MM.1S (cell line): ENCODE measurements around the gene ULK1.

Experiments
- DNase-seq: peaks from one replicate; pipeline ENCODE4 v3.0.0-alpha.2; 2015
- H2AFZ ChIP-seq: fragments of 300-600 bp; sonication (generic); 2 replicates; pipeline ENCODE4 v1.6.0; 2016; ENCODE audit warnings: antibody characterized with exemption, low read length
- H3F3A ChIP-seq: fragments of 300-600 bp; sonication (generic); 2 replicates; pipeline ENCODE4 v1.6.1; 2016; ENCODE audit warnings: mild to moderate bottlenecking, antibody characterized with exemption, low read length, moderate library complexity, mixed read lengths; ENCODE audit not compliant: insufficient read depth
- H3K27ac ChIP-seq: fragments of 300-600 bp; sonication (generic); 2 replicates; pipeline ENCODE4 v1.5.1; 2016; ENCODE audit warnings: mild to moderate bottlenecking, low read length
- H3K27me3 ChIP-seq: fragments of 300-600 bp; sonication (generic); replicated peaks from 2 replicates; pipeline ENCODE4 v1.6.0; 2016; ENCODE audit warnings: low read length; ENCODE audit not compliant: insufficient read depth
- H3K36me3 ChIP-seq: fragments of 300-600 bp; sonication (generic); replicated peaks from 2 replicates; pipeline ENCODE4 v1.6.1; 2016; ENCODE audit warnings: mild to moderate bottlenecking, low read length, mixed read lengths; ENCODE audit not compliant: insufficient read depth
- H3K4me1 ChIP-seq: fragments of 300-600 bp; sonication (generic); 2 replicates; pipeline ENCODE4 v1.6.1; 2016; ENCODE audit warnings: low read length, mixed read lengths
- H3K4me2 ChIP-seq: fragments of 300-600 bp; sonication (generic); 2 replicates; pipeline ENCODE4 v1.6.0; 2016; ENCODE audit warnings: low read depth, low read length
- H3K4me3 ChIP-seq: fragments of 300-600 bp; sonication (generic); 2 replicates; pipeline ENCODE4 v1.5.1; 2016; ENCODE audit warnings: low read length, mixed read lengths
- H3K79me2 ChIP-seq: fragments of 300-600 bp; sonication (generic); 2 replicates; pipeline ENCODE4 v1.6.1; 2016; ENCODE audit warnings: mixed run types, low read length, mixed read lengths
- H3K9ac ChIP-seq: fragments of 300-600 bp; sonication (generic); 2 replicates; pipeline ENCODE4 v1.6.1; 2016; ENCODE audit warnings: low read length, mixed read lengths
- H3K9me2 ChIP-seq: fragments of 300-600 bp; sonication (generic); replicated peaks from 2 replicates; pipeline ENCODE4 v1.6.1; 2016; ENCODE audit warnings: mild to moderate bottlenecking, low read length, mixed read lengths; ENCODE audit not compliant: insufficient read depth
- H3K9me3 ChIP-seq: fragments of 300-600 bp; sonication (generic); replicated peaks from 2 replicates; pipeline ENCODE4 v1.6.1; 2016; ENCODE audit warnings: mild to moderate bottlenecking, low read length, mixed read lengths; ENCODE audit not compliant: insufficient read depth
- H4K20me1 ChIP-seq: fragments of 300-600 bp; sonication (generic); 2 replicates; pipeline ENCODE4 v1.6.1; 2016; ENCODE audit warnings: mild to moderate bottlenecking, low read length, moderate library complexity, mixed read lengths; ENCODE audit not compliant: insufficient read depth
- CTCF ChIP-seq: fragments of 300-600 bp; sonication (generic); IDR thresholded peaks from 2 replicates; pipeline ENCODE4 v1.5.1; 2016; ENCODE audit warnings: antibody characterized with exemption, low read length, mixed read lengths
- EZH2 ChIP-seq: fragments of 300-600 bp; sonication (generic); optimal IDR thresholded peaks from 2 replicates; pipeline ENCODE3; 2017; ENCODE audit warnings: low read depth, mild to moderate bottlenecking, antibody characterized with exemption, low read length, mixed read lengths
- EZH2phosphoT487 ChIP-seq: fragments of 300-600 bp; sonication (generic); IDR thresholded peaks from 2 replicates; pipeline ENCODE4 v1.6.1; 2018; ENCODE audit warnings: antibody characterized with exemption, low read length

ULK1 gene

GRCh38 chr12:131944601-131945251, 50.3 kb downstream of the ULK1 start:
- Histone ChIP-seq H3K9me2 (no peaks in the 10 kb centered on the region), H2AFZ (no peak overlapping the region), H3K27me3 (no peaks in the 10 kb centered on the region), H3K4me3 (no peak overlapping the region), H3K4me2 (no peak overlapping the region), H3K9me3 (no peaks in the 10 kb centered on the region), H3K36me3 (no peaks in the 10 kb centered on the region), H3K4me1 (no peaks in the 10 kb centered on the region), H3K9ac (no peak overlapping the region), H3F3A (no peaks in the 10 kb centered on the region), H3K79me2 (no peaks in the 10 kb centered on the region), H4K20me1 (no peaks in the 10 kb centered on the region), H3K27ac (no peak overlapping the region)
- TF ChIP-seq EZH2 (no peak), EZH2phosphoT487 (no peak), CTCF (no peak)
- DNase-seq: no peak

- H3K9me2 ChIP-seq: no peaks in the 10 kb centered on the region
- H3K27ac ChIP-seq: no peak overlapping the region
- no peak for TF ChIP-seq EZH2phosphoT487
- no peak for TF ChIP-seq EZH2
- TF ChIP-seq CTCF: no peak
- H2AFZ ChIP-seq: no peak overlapping the region
- no peaks in the 10 kb centered on the region for H3F3A ChIP-seq
- H3K4me2 ChIP-seq: no peak overlapping the region
- H3K4me3 ChIP-seq: no peak overlapping the region
- H3K9me3 ChIP-seq: no peaks in the 10 kb centered on the region
- H3K9ac ChIP-seq: no peak overlapping the region
- no peaks in the 10 kb centered on the region for H4K20me1 ChIP-seq
- H3K36me3 ChIP-seq: no peaks in the 10 kb centered on the region
- DNase-seq: no peak
- peaks cover 13% of the 10 kb centered on the region for H3K79me2 ChIP-seq
- H3K4me1 ChIP-seq: no peaks in the 10 kb centered on the region
- H3K27me3 ChIP-seq: no peaks in the 10 kb centered on the region
Observed at GRCh38 chr12:131946757-131947156, 52.3 kb downstream of the ULK1 start.

DNA sequence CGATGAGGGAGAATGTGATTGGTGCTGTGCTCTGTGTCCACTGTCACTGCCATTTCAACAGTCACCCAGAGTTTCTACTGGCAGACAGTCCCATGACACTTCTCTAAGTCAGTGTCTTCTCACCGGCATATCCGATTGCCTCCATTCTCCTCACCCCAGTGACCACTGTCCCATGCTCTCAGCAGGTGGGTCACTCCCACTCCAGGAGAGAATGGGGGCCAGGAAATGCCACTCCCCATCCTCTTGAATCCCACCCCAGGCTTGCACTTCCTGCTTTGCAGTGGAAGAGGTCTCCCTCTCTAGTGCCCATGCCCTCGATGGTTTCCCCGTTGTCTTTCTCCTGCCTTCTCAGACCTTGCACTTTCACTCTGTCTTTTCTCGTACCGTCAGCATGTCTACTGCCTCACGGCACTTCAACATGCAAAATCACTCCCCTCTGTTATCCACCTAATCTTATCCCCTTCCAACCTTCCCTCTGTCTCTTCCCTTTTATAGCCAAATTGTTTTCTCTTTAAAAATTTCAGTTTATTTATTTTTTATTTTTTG, 53.1 kb downstream of the ULK1 start:
- Histone ChIP-seq H2AFZ (no peak overlapping the region), H3K9me3 (no peaks in the 10 kb centered on the region), H3K79me2 (peaks cover 16% of the 10 kb centered on the region), H3K4me1 (no peaks in the 10 kb centered on the region), H4K20me1 (0 out of 2 replicates have a peak, but pooled peaks cover 1% of the 10 kb centered on the region), H3K27me3 (no peaks in the 10 kb centered on the region), H3K27ac (no peak overlapping the region), H3K9ac (no peak overlapping the region), H3K4me3 (no peak overlapping the region), H3K36me3 (no peaks in the 10 kb centered on the region), H3F3A (no peaks in the 10 kb centered on the region), H3K4me2 (no peak overlapping the region), H3K9me2 (no peaks in the 10 kb centered on the region)
- TF ChIP-seq EZH2phosphoT487 (no peak), EZH2 (no peak), CTCF (no peak)
- DNase-seq: no peak
